ENCODE measurements around the gene ATP9A. TPM values are rescaled to one million over a fixed set of nuclear protein-coding genes. Genes with fewer than 3 reads are reported as not detected.
A peak's percentile ranks its signal among the peaks of the same experiment; 100 is the strongest.

ATP9A gene
- total RNA-seq, 1 experiment from 2014 or later: 31.3 TPM

DNA sequence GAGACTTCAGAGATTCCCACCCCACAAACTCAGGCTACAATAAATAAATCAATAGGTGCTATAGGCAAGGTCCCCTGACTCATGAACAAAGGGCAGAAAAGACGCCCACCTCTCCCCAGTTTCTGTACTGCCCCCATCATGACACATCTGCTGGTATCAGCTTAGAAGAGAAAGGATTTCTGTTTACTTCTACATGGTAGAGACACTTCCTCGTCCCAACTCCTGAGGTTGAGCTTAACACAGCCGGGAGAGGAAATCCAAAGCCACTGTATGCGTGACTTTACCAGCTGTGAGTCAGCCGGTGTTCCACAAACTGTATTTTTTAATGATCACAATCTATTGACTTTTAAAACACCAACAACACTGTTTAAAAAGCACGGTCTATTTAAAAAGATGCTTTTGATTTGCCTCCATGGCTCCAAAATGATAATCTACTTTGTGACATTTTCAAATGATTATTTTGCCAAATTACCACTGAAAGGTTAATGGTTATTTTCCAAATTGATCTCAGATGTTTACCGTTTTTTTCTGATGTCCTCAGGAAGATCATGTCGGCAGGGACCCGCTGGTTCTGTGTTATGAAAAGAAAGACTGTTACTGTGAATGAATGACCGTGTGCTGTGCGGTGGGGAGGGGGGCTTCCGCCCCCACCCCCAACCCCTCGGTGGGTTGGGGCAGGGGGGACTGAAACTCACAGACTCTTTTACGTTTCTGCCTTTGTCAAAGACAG lies 72.5 kb downstream of the ATP9A start:
- H3K27me3 ChIP-seq (ENCODE audit: low read length): no peaks in the 10 kb centered on the region
- H3K4me3 ChIP-seq (ENCODE audit: low read length): peak overlapping the region; percentile 50
- peak overlapping the region; percentile 83 for H3K9ac ChIP-seq (ENCODE audit: low read length)
- no peaks in the 10 kb centered on the region for H3K79me2 ChIP-seq (ENCODE audit: low read length)
- H3K4me1 ChIP-seq (ENCODE audit: insufficient read depth, low read length): peaks cover 36% of the 10 kb centered on the region
- TSS peak; percentile 95 for BruUV-seq (replicated peaks)
- H2AFZ ChIP-seq (ENCODE audit: low read length): no peak overlapping the region
- H3K9me3 ChIP-seq (ENCODE audit: low read length): no peaks in the 10 kb centered on the region
- intact Hi-C loops (cut with micrococcal nuclease): loop anchor here (1.0 to 2.0 kb wide), 4 partner anchors 34 to 71 kb away; no protein-coding TSS in a partner anchor
- CTCF ChIA-PET: interaction anchor here (0.5 to 1.3 kb wide), 5 partner anchors 17 to 387 kb away, joined by 3 to 5 read pairs (median 3); no protein-coding TSS in a partner anchor
- peak; percentile 89 for ATAC-seq
- peak; percentile 95 for DNase-seq
- H3K4me2 ChIP-seq (ENCODE audit: low read length): peak overlapping the region; percentile 82
- TF ChIP-seq EZH2phosphoT487 (IDR thresholded peaks at IDR 0.05; ENCODE audit: borderline replicate concordance, low read length) (no peak), CTCF (conservative IDR thresholded peaks at IDR 0.05; ENCODE audit: low read depth, low read length) (no peak), EZH2 (IDR thresholded peaks at IDR 0.05; ENCODE audit: low read length, unreplicated experiment) (no peak)
- H3F3A ChIP-seq (ENCODE audit: low read length, unreplicated experiment): no peaks in the 10 kb centered on the region
- POLR2A ChIA-PET (ENCODE audit: unreplicated experiment): interaction anchor here (0.6 to 2.2 kb wide), 7 partner anchors 29 to 386 kb away, joined by 3 to 19 read pairs (median 4); no protein-coding TSS in a partner anchor
- H4K20me1 ChIP-seq (ENCODE audit: low read length): no peaks in the 10 kb centered on the region
- H3K9me2 ChIP-seq (replicated peaks; ENCODE audit: low read length): no peaks in the 10 kb centered on the region
- H3K27ac ChIP-seq (ENCODE audit: low read length): peak overlapping the region; percentile 90
- no peaks in the 10 kb centered on the region for H3K36me3 ChIP-seq (ENCODE audit: low read depth, low read length)

DNA sequence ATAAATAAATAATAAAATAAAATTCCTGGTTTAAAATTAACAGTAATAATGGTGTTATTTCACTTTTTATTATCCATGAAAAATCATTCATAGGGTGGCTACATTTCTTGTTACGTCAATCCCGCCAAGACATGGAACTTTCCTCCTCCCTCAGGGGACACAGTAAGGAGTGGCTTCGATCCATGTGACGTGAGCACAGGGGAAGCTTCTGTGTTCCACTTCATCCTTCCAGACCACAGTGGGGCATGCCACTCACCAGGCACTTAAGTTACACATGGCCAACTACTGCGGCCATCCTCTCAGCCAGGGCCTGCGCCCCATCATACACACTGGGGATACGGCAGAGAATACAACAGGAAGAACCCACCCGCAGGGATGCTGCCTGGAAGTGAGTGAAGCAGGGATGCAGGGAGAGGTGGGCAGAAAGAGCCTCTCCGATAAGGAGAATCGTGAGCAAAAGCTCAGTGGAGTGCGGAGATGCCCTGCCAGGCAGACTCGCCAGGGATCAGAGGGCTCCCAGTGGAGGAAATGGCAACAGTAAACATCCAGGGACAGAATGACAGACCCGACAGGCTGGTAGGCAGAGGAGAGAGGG lies 75.3 kb downstream of the ATP9A start:
- H3K9me3 ChIP-seq (ENCODE audit: low read length): no peaks in the 10 kb centered on the region
- POLR2A ChIA-PET (ENCODE audit: unreplicated experiment): interaction anchor here (0.6 kb wide), 1 partner anchor 32 kb away, joined by 14 read pairs; no protein-coding TSS in a partner anchor
- BruUV-seq (replicated peaks): no TSS peak

More for the DNA sequence above, 75.3 kb downstream of the ATP9A start:
- peaks cover 31% of the 10 kb centered on the region for H3K4me1 ChIP-seq (ENCODE audit: insufficient read depth, low read length)
- no peaks in the 10 kb centered on the region for H3K79me2 ChIP-seq (ENCODE audit: low read length)
- no peaks in the 10 kb centered on the region for H4K20me1 ChIP-seq (ENCODE audit: low read length)
- no peaks in the 10 kb centered on the region for H3K9me2 ChIP-seq (replicated peaks; ENCODE audit: low read length)
- no peak overlapping the region for H3K9ac ChIP-seq (ENCODE audit: low read length)
- no peak overlapping the region for H2AFZ ChIP-seq (ENCODE audit: low read length)
- CTCF ChIA-PET: no interaction called here
- peaks cover 5% of the 10 kb centered on the region; the same call in 1 of the 2 replicates for H3K36me3 ChIP-seq (ENCODE audit: low read depth, low read length)
- DNase-seq (no peak), ATAC-seq (no peak)
- H3K27me3 ChIP-seq (ENCODE audit: low read length): no peaks in the 10 kb centered on the region
- no peaks in the 10 kb centered on the region for H3F3A ChIP-seq (ENCODE audit: low read length, unreplicated experiment)
- no peak overlapping the region for H3K27ac ChIP-seq (ENCODE audit: low read length)
- no peak overlapping the region for H3K4me3 ChIP-seq (ENCODE audit: low read length)
- intact Hi-C loops (cut with micrococcal nuclease): no loop called here
- TF ChIP-seq EZH2 (IDR thresholded peaks at IDR 0.05; ENCODE audit: low read length, unreplicated experiment) (no peak), CTCF (conservative IDR thresholded peaks at IDR 0.05; ENCODE audit: low read depth, low read length) (no peak), EZH2phosphoT487 (IDR thresholded peaks at IDR 0.05; ENCODE audit: borderline replicate concordance, low read length) (no peak)
- H3K4me2 ChIP-seq (ENCODE audit: low read length): no peak overlapping the region

Data from PC-3 (cell line).